Measurements from ENCODE around the gene LSS.

- TF ChIP-seq GATA2 (IDR thresholded peaks at IDR 0.05; ENCODE audit: low read depth, low read length) (no peak), GATA3 (IDR thresholded peaks at IDR 0.05; ENCODE audit: low read depth, low read length) (no peak)
These were observed at the start of gene LSS for GRCh38 chr21:46228345-46229051.

Measured in SH-SY5Y (cell line).